GM23338 (cell line): ENCODE results near the gene KDM4F. TPM values are rescaled to one million over a fixed set of nuclear protein-coding genes. Genes with fewer than 3 reads are reported as not detected.

Source experiments
- ATAC-seq: fragments of 200-7000 bp; cut with Tn5 transposase; 3 replicates; pipeline ENCODE4 v1.9.1; 2020
- DNase-seq: peaks from one replicate; pipeline ENCODE4 v3.0.0-alpha.2; 2015; ENCODE audit warnings: low spot score
- H2AFZ ChIP-seq: fragments of 200-600 bp; sonication (generic); 2 replicates; pipeline ENCODE4 v1.8.0; 2016; ENCODE audit warnings: antibody characterized with exemption, mild to moderate bottlenecking, moderate library complexity
- H3F3A ChIP-seq: fragments of 200-600 bp; sonication (generic); replicated peaks from 2 replicates; pipeline ENCODE4 v1.8.0; 2017; ENCODE audit warnings: antibody characterized with exemption, mixed run types, low read depth
- H3K27ac ChIP-seq: fragments of 200-600 bp; sonication (generic); 2 replicates; pipeline ENCODE4 v1.6.1; 2016; ENCODE audit warnings: low read depth
- H3K27me3 ChIP-seq: fragments of 200-600 bp; sonication (generic); 2 replicates; pipeline ENCODE4 v1.8.0; 2016; ENCODE audit warnings: mild to moderate bottlenecking, mixed run types, moderate library complexity; ENCODE audit not compliant: insufficient read depth
- H3K36me3 ChIP-seq: fragments of 200-600 bp; sonication (generic); 2 replicates; pipeline ENCODE4 v1.8.0; 2016; ENCODE audit warnings: mild to moderate bottlenecking; ENCODE audit not compliant: insufficient read depth
- H3K4me1 ChIP-seq: fragments of 200-600 bp; sonication (generic); 2 replicates; pipeline ENCODE4 v1.8.0; 2016; ENCODE audit warnings: mild to moderate bottlenecking, moderate library complexity; ENCODE audit not compliant: insufficient read depth
- H3K4me2 ChIP-seq: fragments of 200-600 bp; sonication (generic); 2 replicates; pipeline ENCODE4 v1.7.1; 2017; ENCODE audit warnings: mixed run types
- H3K4me3 ChIP-seq: fragments of 200-600 bp; sonication (generic); 2 replicates; pipeline ENCODE4 v1.6.1; 2016; ENCODE audit warnings: mixed run types
- H3K79me2 ChIP-seq: fragments of 200-600 bp; sonication (generic); replicated peaks from 2 replicates; pipeline ENCODE4 v1.8.0; 2017; ENCODE audit warnings: mild to moderate bottlenecking; ENCODE audit not compliant: insufficient read depth
- H3K9me2 ChIP-seq: fragments of 200-600 bp; sonication (generic); 2 replicates; pipeline ENCODE4 v1.8.0; 2017; ENCODE audit not compliant: insufficient read depth
- H4K20me1 ChIP-seq: fragments of 200-600 bp; sonication (generic); replicated peaks from 2 replicates; pipeline ENCODE4 v1.8.0; 2017; ENCODE audit warnings: mild to moderate bottlenecking; ENCODE audit not compliant: insufficient read depth
- H3K27ac Mint-ChIP-seq: 2 replicates; pipeline ENCODE4 v1.8.0; 2020; ENCODE audit warnings: inconsistent platforms, mild to moderate bottlenecking, moderate library complexity, mixed read lengths
- H3K27me3 Mint-ChIP-seq: 3 replicates; pipeline ENCODE4 v1.8.0; 2022; ENCODE audit warnings: low read depth, mild to moderate bottlenecking, moderate library complexity, mixed read lengths, inconsistent platforms; ENCODE audit not compliant: insufficient read depth, poor library complexity
- H3K36me3 Mint-ChIP-seq: 3 replicates; pipeline ENCODE4 v1.8.0; 2021; ENCODE audit warnings: low read depth, mild to moderate bottlenecking, inconsistent platforms, moderate library complexity, mixed read lengths
- H3K4me1 Mint-ChIP-seq: 3 replicates; pipeline ENCODE4 v1.8.0; 2020; ENCODE audit warnings: mild to moderate bottlenecking, inconsistent platforms, mixed read lengths
- H3K4me3 Mint-ChIP-seq: 3 replicates; pipeline ENCODE4 v1.8.0; 2021; ENCODE audit warnings: moderate library complexity, mild to moderate bottlenecking, inconsistent platforms, mixed read lengths
- H3K9me3 Mint-ChIP-seq: 3 replicates; pipeline ENCODE4 v1.8.0; 2020; ENCODE audit warnings: moderate library complexity, mild to moderate bottlenecking, inconsistent platforms, mixed read lengths
- CREB1 ChIP-seq: fragments of 250-450 bp; sonication (Bioruptor Pico); IDR thresholded peaks from 2 replicates; pipeline ENCODE4 v1.5.0; 2020; ENCODE audit warnings: low read depth, mild to moderate bottlenecking, moderate library complexity
- ETS1 ChIP-seq: IDR thresholded peaks from 2 replicates; pipeline ENCODE4 v1.6.1; 2016; ENCODE audit warnings: antibody characterized with exemption
- EZH2 ChIP-seq: fragments of 200-600 bp; sonication (generic); IDR thresholded peaks from one replicate; pipeline ENCODE4 v1.8.0; 2017; ENCODE audit warnings: antibody characterized with exemption, mild to moderate bottlenecking, low read depth; ENCODE audit not compliant: unreplicated experiment
- EZH2phosphoT487 ChIP-seq: fragments of 200-600 bp; sonication (generic); IDR thresholded peaks from one replicate; pipeline ENCODE4 v1.8.1; 2018; ENCODE audit warnings: antibody characterized with exemption; ENCODE audit not compliant: unreplicated experiment
- JUNB ChIP-seq: IDR thresholded peaks from one replicate; pipeline ENCODE4 v1.6.1; 2016; ENCODE audit warnings: antibody characterized with exemption; ENCODE audit not compliant: unreplicated experiment
- NANOG ChIP-seq: IDR thresholded peaks from 2 replicates; pipeline ENCODE4 v1.6.1; 2016; ENCODE audit warnings: antibody characterized with exemption, borderline replicate concordance
- POLR2AphosphoS5 ChIP-seq: IDR thresholded peaks from 2 replicates; pipeline ENCODE4 v1.6.1; 2016; ENCODE audit warnings: antibody characterized with exemption, low read depth
- STAT1 ChIP-seq: IDR thresholded peaks from one replicate; pipeline ENCODE4 v1.6.1; 2016; ENCODE audit warnings: antibody characterized with exemption; ENCODE audit not compliant: unreplicated experiment
- ZNF114 ChIP-seq: fragments of 250-450 bp; sonication (Bioruptor Pico); IDR thresholded peaks from 2 replicates; pipeline ENCODE4 v1.5.0; 2020; ENCODE audit warnings: mild to moderate bottlenecking, moderate library complexity
- ZNF331 ChIP-seq: fragments of 250-450 bp; sonication (Bioruptor Pico); IDR thresholded peaks from 2 replicates; pipeline ENCODE4 v1.5.0; 2020; ENCODE audit warnings: low read depth, mild to moderate bottlenecking, moderate library complexity
- ZNF462 ChIP-seq: fragments of 250-450 bp; sonication (Bioruptor Pico); IDR thresholded peaks from 2 replicates; pipeline ENCODE4 v1.5.0; 2020; ENCODE audit warnings: mild to moderate bottlenecking, moderate library complexity
- polyA plus RNA-seq: library from polyadenylated mRNA; unstranded; fragments of >200 nt; fragmentation: Nextera tagmentation; extraction: Ambion mirVana; gene quantifications from 2 replicates; pipeline ENCODE4 v1.2.1, GENCODE V29; 2016
- total RNA-seq: library from RNA; depleted of rRNA; stranded (reverse); fragments of >200 nt; shearing (Covaris generic); gene quantifications from 2 replicates; pipeline ENCODE4 v1.2.3, GENCODE V29; 2014
- TF ChIP-seq, protein P1 (sequence below), 2 experiments: fragments of 200-600 bp in 1 of 2; sonication (generic) in 1 of 2; conservative IDR thresholded peaks; 2 replicates each; pipeline versions ENCODE4 v1.5.1 to v1.6.1; 2016 to 2017; ENCODE audit warnings: antibody characterized with exemption in 2 of 2, low read depth in 2 of 2, mild to moderate bottlenecking in 2 of 2, moderate library complexity in 1 of 2
- TF ChIP-seq, protein P2 (sequence below): IDR thresholded peaks from one replicate; pipeline ENCODE4 v1.6.1; 2018; ENCODE audit warnings: antibody characterized with exemption; ENCODE audit not compliant: unreplicated experiment

Gene KDM4F
- total and polyA plus RNA-seq, 2 experiments from 2014 or later: not detected

GRCh38 chr11:95014184-95014821 is 34.9 kb upstream of the KDM4F start:
- ATAC-seq: no peak

More at GRCh38 chr11:95014184-95014821, 34.9 kb upstream of the KDM4F start:
- H2AFZ ChIP-seq: no peak overlapping the region
- H3K9me2 ChIP-seq: no peaks in the 10 kb centered on the region
- H3K79me2 ChIP-seq: no peaks in the 10 kb centered on the region
- TF ChIP-seq CREB1 (no peak), EZH2phosphoT487 (no peak), JUNB (no peak), ZNF114 (CRISPR knock-in tag) (no peak), ETS1 (no peak), EZH2 (no peak), ZNF462 (no peak), POLR2AphosphoS5 (no peak), ZNF331 (no peak), NANOG (no peak), STAT1 (no peak)
- TF ChIP-seq, protein P1, sequence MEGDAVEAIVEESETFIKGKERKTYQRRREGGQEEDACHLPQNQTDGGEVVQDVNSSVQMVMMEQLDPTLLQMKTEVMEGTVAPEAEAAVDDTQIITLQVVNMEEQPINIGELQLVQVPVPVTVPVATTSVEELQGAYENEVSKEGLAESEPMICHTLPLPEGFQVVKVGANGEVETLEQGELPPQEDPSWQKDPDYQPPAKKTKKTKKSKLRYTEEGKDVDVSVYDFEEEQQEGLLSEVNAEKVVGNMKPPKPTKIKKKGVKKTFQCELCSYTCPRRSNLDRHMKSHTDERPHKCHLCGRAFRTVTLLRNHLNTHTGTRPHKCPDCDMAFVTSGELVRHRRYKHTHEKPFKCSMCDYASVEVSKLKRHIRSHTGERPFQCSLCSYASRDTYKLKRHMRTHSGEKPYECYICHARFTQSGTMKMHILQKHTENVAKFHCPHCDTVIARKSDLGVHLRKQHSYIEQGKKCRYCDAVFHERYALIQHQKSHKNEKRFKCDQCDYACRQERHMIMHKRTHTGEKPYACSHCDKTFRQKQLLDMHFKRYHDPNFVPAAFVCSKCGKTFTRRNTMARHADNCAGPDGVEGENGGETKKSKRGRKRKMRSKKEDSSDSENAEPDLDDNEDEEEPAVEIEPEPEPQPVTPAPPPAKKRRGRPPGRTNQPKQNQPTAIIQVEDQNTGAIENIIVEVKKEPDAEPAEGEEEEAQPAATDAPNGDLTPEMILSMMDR (conservative IDR thresholded peaks at IDR 0.05; ENCODE audit: low read depth in 2 of 2): no peak
- TF ChIP-seq, protein P2, sequence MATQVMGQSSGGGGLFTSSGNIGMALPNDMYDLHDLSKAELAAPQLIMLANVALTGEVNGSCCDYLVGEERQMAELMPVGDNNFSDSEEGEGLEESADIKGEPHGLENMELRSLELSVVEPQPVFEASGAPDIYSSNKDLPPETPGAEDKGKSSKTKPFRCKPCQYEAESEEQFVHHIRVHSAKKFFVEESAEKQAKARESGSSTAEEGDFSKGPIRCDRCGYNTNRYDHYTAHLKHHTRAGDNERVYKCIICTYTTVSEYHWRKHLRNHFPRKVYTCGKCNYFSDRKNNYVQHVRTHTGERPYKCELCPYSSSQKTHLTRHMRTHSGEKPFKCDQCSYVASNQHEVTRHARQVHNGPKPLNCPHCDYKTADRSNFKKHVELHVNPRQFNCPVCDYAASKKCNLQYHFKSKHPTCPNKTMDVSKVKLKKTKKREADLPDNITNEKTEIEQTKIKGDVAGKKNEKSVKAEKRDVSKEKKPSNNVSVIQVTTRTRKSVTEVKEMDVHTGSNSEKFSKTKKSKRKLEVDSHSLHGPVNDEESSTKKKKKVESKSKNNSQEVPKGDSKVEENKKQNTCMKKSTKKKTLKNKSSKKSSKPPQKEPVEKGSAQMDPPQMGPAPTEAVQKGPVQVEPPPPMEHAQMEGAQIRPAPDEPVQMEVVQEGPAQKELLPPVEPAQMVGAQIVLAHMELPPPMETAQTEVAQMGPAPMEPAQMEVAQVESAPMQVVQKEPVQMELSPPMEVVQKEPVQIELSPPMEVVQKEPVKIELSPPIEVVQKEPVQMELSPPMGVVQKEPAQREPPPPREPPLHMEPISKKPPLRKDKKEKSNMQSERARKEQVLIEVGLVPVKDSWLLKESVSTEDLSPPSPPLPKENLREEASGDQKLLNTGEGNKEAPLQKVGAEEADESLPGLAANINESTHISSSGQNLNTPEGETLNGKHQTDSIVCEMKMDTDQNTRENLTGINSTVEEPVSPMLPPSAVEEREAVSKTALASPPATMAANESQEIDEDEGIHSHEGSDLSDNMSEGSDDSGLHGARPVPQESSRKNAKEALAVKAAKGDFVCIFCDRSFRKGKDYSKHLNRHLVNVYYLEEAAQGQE: no peak
- H4K20me1 ChIP-seq: no peaks in the 10 kb centered on the region
- H3K4me3 ChIP-seq: no peak overlapping the region
- Mint-ChIP-seq H3K36me3 (no peaks in the 10 kb centered on the region), H3K27ac (no peak overlapping the region), H3K4me3 (no peak overlapping the region), H3K4me1 (no peaks in the 10 kb centered on the region), H3K27me3 (peaks cover 1% of the 10 kb centered on the region), H3K9me3 (no peaks in the 10 kb centered on the region)
- no peaks in the 10 kb centered on the region for H3F3A ChIP-seq
- no peaks in the 10 kb centered on the region for H3K27me3 ChIP-seq
- no peak overlapping the region for H3K27ac ChIP-seq
- H3K36me3 ChIP-seq: no peaks in the 10 kb centered on the region
- H3K4me2 ChIP-seq: no peak overlapping the region
- no peak for DNase-seq
- no peaks in the 10 kb centered on the region for H3K4me1 ChIP-seq
